Left lung (tissue), 10 donors: ENCODE data around the gene TCERG1L. TPM values are rescaled to one million over a fixed set of nuclear protein-coding genes. Genes with fewer than 3 reads are reported as not detected.
A peak's percentile ranks its signal among the peaks of the same experiment; 100 is the strongest.

ENCODE experiments used
- ATAC-seq: fragments of 200-7000 bp; cut with Tn5 transposase; one replicate; pipeline ENCODE4 v1.9.1; 2020; ENCODE audit warnings: moderate library complexity
- DNase-seq, 4 donors: peaks; one replicate each; pipeline ENCODE4 v3.0.0-alpha.2; 2013 to 2020
- H3K27ac ChIP-seq, 2 donors: fragments of 200-600 bp; sonication (generic) in 1 of 2; one replicate each; pipeline versions ENCODE4 v1.5.0 to v1.8.0; 2020 to 2021
- H3K27me3 ChIP-seq, 2 donors: fragments of 200-600 bp; sonication (generic) in 1 of 2; one replicate each; pipeline versions ENCODE4 v1.5.0 to v1.8.0; 2020 to 2021
- H3K36me3 ChIP-seq, 2 donors: fragments of 200-600 bp; sonication (generic) in 1 of 2; one replicate each; pipeline versions ENCODE4 v1.5.0 to v1.8.0; 2020 to 2021
- H3K4me1 ChIP-seq, 2 donors: fragments of 200-600 bp; one replicate each; pipeline ENCODE4 v1.8.0; 2021
- H3K4me3 ChIP-seq, 2 donors: fragments of 200-600 bp; sonication (generic) in 1 of 2; one replicate each; pipeline versions ENCODE4 v1.5.0 to v1.8.0; 2020 to 2021; ENCODE audit warnings: mild to moderate bottlenecking in 1 of 2
- H3K9me3 ChIP-seq, 2 donors: fragments of 200-600 bp; sonication (generic) in 1 of 2; one replicate each; pipeline versions ENCODE4 v1.5.0 to v1.8.0; 2020 to 2021
- CTCF ChIP-seq, 2 donors: fragments of 200-600 bp; sonication (generic) in 1 of 2; IDR thresholded peaks; one replicate each; pipeline versions ENCODE4 v1.5.0 to v1.8.0; 2021; ENCODE audit warnings: antibody characterized with exemption in 2 of 2
- intact Hi-C, 2 donors: fragments of 100-400 bp; cut with DNase I; formaldehyde crosslinking; loops; one replicate each; pipeline versions ENCODE4 v1.11.2 to v1.14.2; 2022
- polyA plus RNA-seq, 6 donors: library from polyadenylated mRNA; unstranded; fragments of 120-200 nt; gene quantifications; one replicate each; pipeline ENCODE4 v1.2.1, GENCODE V29; 2013; ENCODE audit not compliant: insufficient read length in 6 of 6
- total RNA-seq, 2 donors: library from RNA; stranded (reverse); fragmentation: NEBNext Ultra II Directional; extraction: Animal tissue kit (Norgen Biotek cat#: 25700); gene quantifications; one replicate each; pipeline ENCODE4 v1.2.1, GENCODE V29; 2021
- donor health status: DM: no; HTN: yes; CAD: no.
- donor health status: DM: no; HTN: no; CAD: no.

TCERG1L gene
- total and polyA plus RNA-seq, 8 donors: 0.35 to 0.72 (median 0.48) TPM; not detected in 2

- DNase-seq (no peak), ATAC-seq (no peak)
- intact Hi-C loops: no loop called here
- H3K4me1 ChIP-seq: no peaks in the 10 kb centered on the region
- no peak overlapping the region for H3K27ac ChIP-seq
- H3K27me3 ChIP-seq: peaks cover 0 to 30% of the 10 kb centered on the region in 2 donors
- no peaks in the 10 kb centered on the region for H3K36me3 ChIP-seq
- H3K4me3 ChIP-seq: no peak overlapping the region
- TF ChIP-seq CTCF (IDR thresholded peaks at IDR 0.05): no peak
- H3K9me3 ChIP-seq: no peaks in the 10 kb centered on the region
Measured at GRCh38 chr10:131083915-131084790, 227.4 kb downstream of the TCERG1L start.

GRCh38 chr10:131082991-131083481 lies 228.5 kb downstream of the TCERG1L start:
- no peak for DNase-seq
- intact Hi-C loops: no loop called here
- H3K4me1 ChIP-seq: no peaks in the 10 kb centered on the region
- H3K4me3 ChIP-seq: no peak overlapping the region
- H3K36me3 ChIP-seq: no peaks in the 10 kb centered on the region
- H3K27ac ChIP-seq: no peak overlapping the region
- H3K27me3 ChIP-seq: peaks cover 0 to 33% of the 10 kb centered on the region in 2 donors
- ATAC-seq: peak; percentile 38
- no peak for TF ChIP-seq CTCF (IDR thresholded peaks at IDR 0.05)
- H3K9me3 ChIP-seq: no peaks in the 10 kb centered on the region

- H3K27ac ChIP-seq: no peak overlapping the region
- H3K27me3 ChIP-seq: peaks cover 0 to 32% of the 10 kb centered on the region in 2 donors
- H3K9me3 ChIP-seq: no peaks in the 10 kb centered on the region
- no peaks in the 10 kb centered on the region for H3K36me3 ChIP-seq
- no peak for ATAC-seq
- no peak for DNase-seq
- no peak overlapping the region for H3K4me3 ChIP-seq
- TF ChIP-seq CTCF (IDR thresholded peaks at IDR 0.05): no peak
- H3K4me1 ChIP-seq: no peaks in the 10 kb centered on the region
- intact Hi-C loops: no loop called here
Measured at GRCh38 chr10:131082201-131082850, 229.2 kb downstream of the TCERG1L start.

DNA sequence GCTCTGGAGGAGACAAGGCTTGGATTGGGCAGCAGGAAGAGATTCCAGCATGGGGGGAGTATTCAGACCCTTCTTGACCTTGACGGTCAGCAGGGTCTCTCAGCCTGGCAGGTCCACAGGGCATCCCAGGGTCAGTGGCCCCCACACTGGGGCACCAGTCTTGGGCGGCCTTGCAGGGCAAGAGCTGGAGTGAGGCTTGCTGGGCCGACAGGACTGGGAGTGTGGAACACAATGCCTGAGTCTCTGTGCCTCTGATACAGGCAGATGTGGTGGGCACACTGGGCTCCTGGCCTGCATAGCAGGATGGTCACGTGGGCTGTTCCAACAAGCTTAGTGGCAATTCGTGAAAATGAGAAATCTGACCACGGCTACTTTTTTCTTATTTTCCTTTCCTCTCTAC lies 229.7 kb downstream of the TCERG1L start:
- H3K27ac ChIP-seq: no peak overlapping the region
- intact Hi-C loops: no loop called here
- H3K36me3 ChIP-seq: no peaks in the 10 kb centered on the region
- H3K4me3 ChIP-seq: no peak overlapping the region
- no peak for TF ChIP-seq CTCF (IDR thresholded peaks at IDR 0.05)
- ATAC-seq (no peak), DNase-seq (no peak)
- no peaks in the 10 kb centered on the region for H3K4me1 ChIP-seq
- peaks cover 0 to 31% of the 10 kb centered on the region in 2 donors for H3K27me3 ChIP-seq
- no peaks in the 10 kb centered on the region for H3K9me3 ChIP-seq

DNA sequence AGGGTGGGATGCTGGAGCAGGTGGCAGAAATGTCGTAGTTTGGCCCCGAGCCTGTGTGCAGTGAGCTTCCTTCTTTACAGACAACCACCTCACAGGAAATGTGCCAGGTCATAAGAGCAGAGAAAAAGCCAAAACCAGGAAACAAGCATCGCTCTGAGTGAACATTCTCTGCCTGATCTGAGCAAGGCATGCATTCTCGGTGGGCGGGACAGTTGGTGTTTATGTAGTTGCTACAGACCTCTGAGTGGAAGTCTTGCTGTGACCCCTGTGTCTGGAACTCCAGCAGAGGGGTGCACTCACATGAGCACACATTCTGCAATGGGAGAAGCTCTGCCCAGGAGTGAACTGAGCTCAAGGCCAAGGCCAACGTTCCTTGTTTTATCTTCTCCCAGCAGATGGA lies 230.1 kb downstream of the TCERG1L start:
- DNase-seq: no peak
- Histone ChIP-seq H3K4me3 (no peak overlapping the region), H3K36me3 (no peaks in the 10 kb centered on the region), H3K27ac (no peak overlapping the region), H3K27me3 (peaks cover 0 to 30% of the 10 kb centered on the region in 2 donors), H3K4me1 (no peaks in the 10 kb centered on the region), H3K9me3 (no peaks in the 10 kb centered on the region)
- TF ChIP-seq CTCF (IDR thresholded peaks at IDR 0.05): no peak
- ATAC-seq: no peak
- intact Hi-C loops: no loop called here
